Kidney capillary endothelial cell (primary cell): ENCODE results near the gene PEX11A.

Source experiments
- DNase-seq: peaks from one replicate; pipeline ENCODE4 v3.0.0-alpha.2; 2018; ENCODE audit warnings: low spot score

PEX11A gene

GRCh38 chr15:89654847-89655805 lies 35.4 kb downstream of the PEX11A start, which contains the start of gene KIF7:
KIF7 (minus strand) TSS chr15:89655467; CDS start chr15:89652930, 2,537 bp downstream.
- no peak for DNase-seq

GRCh38 chr15:89654301-89654761 lies 36.2 kb downstream of the PEX11A start:
- no peak for DNase-seq

GRCh38 chr15:89653578-89653977 lies 37.0 kb downstream of the PEX11A start:
- no peak for DNase-seq

GRCh38 chr15:89652666-89653065 lies 37.9 kb downstream of the PEX11A start:
- DNase-seq = no peak

- no peak for DNase-seq
Measured at GRCh38 chr15:89652131-89652530, 38.4 kb downstream of the PEX11A start.

- no peak for DNase-seq
Measured at GRCh38 chr15:89649716-89650115, 40.8 kb downstream of the PEX11A start.

GRCh38 chr15:89649013-89649625 lies 41.4 kb downstream of the PEX11A start:
- no peak for DNase-seq

- DNase-seq = no peak
Measured at GRCh38 chr15:89648106-89649012, 42.2 kb downstream of the PEX11A start.

- peak; percentile 60 for DNase-seq
Measured at GRCh38 chr15:89647191-89647851, 43.2 kb downstream of the PEX11A start.

- DNase-seq = no peak
Measured at GRCh38 chr15:89646416-89647141, 44.0 kb downstream of the PEX11A start.

- DNase-seq = no peak
Measured at GRCh38 chr15:89645680-89646079, 44.9 kb downstream of the PEX11A start.

GRCh38 chr15:89642106-89642505 lies 48.4 kb downstream of the PEX11A start:
- DNase-seq = no peak

- no peak for DNase-seq
Measured at GRCh38 chr15:89641053-89641452, 49.5 kb downstream of the PEX11A start.

- no peak for DNase-seq
Measured at GRCh38 chr15:89640245-89640644, 50.3 kb downstream of the PEX11A start.

- DNase-seq = no peak
Measured at GRCh38 chr15:89633585-89633984, 57.0 kb downstream of the PEX11A start.

- no peak for DNase-seq
Measured at GRCh38 chr15:89632563-89633430, 57.8 kb downstream of the PEX11A start.

- DNase-seq = no peak
Measured at GRCh38 chr15:89631902-89632264, 58.7 kb downstream of the PEX11A start.
